HG03571 (cell line): ENCODE results near the gene CDR2.
"Not testable (repeated sequence)": the region's sequence is repeated elsewhere in the genome, so short reads cannot be mapped to it uniquely, and the experiment has no call there.

Experiments used
- ATAC-seq: cut with Tn5 transposase; IDR thresholded peaks from one replicate; pipeline ENCODE4 v1.9.1; 2021; ENCODE audit not compliant: unreplicated experiment

Gene CDR2

GRCh38 chr16:22311520-22311919 lies 62.9 kb downstream of the CDR2 start:
- ATAC-seq = no peak

GRCh38 chr16:22308824-22309520 lies 65.4 kb downstream of the CDR2 start:
- no peak for ATAC-seq

GRCh38 chr16:22307838-22308237 lies 66.6 kb downstream of the CDR2 start:
- ATAC-seq = no peak

- no peak for ATAC-seq
Measured at GRCh38 chr16:22306788-22307187, 67.6 kb downstream of the CDR2 start.

- no peak for ATAC-seq
Measured at GRCh38 chr16:22304411-22304810, 70.0 kb downstream of the CDR2 start.

- ATAC-seq = no peak
Measured at GRCh38 chr16:22302776-22303363, 71.5 kb downstream of the CDR2 start.

GRCh38 chr16:22301423-22301822 lies 73.0 kb downstream of the CDR2 start:
- not testable (repeated sequence) for ATAC-seq

DNA sequence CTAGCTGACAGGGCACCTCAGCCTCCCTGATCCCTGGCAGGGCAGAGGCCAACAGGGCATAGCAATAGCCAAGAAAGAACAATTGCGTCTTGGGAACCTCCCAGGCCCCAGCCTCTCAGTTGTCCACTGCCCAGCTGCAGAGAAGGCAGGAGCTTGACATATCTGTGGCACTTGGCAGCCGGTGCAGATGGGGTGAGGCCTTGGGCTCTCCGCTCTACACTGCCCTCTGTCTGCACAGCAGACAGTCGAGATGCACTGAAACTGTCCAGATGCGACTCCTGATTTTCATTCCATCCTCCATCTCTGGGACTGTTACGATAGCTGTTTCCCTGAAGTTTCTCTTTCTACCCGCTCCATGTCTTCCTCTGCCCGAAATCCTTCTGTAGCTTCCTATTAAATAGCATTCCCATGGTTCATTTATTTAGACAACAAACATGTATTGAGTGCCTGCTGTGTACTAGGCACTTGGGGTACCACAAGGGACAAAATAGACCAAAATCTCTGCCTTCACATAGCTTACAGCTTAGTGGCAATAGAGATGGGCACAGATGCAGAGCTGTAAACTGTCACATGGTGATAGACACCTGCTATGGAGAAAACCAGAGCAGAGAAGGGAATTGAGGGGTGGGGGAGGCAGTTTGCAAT lies 73.9 kb downstream of the CDR2 start:
- no peak for ATAC-seq

DNA sequence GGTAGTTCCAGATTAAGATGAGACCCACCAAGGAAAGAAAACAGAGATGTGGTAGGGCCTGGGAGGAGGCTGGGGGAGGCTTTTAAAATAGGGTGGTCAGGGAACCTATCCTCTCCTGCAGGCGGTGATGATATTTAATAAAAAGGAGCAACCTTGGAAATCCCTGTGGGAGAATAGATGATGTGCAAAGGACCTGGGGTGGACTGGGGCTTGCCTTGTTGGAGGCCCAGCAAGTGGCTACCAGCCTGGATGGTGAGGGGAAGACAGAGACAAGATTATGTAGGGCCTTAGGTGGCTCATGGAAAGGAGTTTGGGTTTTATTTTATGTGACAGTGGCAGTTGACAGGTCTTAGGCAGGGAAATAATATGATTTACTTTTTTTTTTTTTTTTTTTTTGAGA lies 75.4 kb downstream of the CDR2 start:
- ATAC-seq = no peak

- ATAC-seq = peak; percentile 24
Measured at GRCh38 chr16:22297871-22298733, 76.3 kb downstream of the CDR2 start.

DNA sequence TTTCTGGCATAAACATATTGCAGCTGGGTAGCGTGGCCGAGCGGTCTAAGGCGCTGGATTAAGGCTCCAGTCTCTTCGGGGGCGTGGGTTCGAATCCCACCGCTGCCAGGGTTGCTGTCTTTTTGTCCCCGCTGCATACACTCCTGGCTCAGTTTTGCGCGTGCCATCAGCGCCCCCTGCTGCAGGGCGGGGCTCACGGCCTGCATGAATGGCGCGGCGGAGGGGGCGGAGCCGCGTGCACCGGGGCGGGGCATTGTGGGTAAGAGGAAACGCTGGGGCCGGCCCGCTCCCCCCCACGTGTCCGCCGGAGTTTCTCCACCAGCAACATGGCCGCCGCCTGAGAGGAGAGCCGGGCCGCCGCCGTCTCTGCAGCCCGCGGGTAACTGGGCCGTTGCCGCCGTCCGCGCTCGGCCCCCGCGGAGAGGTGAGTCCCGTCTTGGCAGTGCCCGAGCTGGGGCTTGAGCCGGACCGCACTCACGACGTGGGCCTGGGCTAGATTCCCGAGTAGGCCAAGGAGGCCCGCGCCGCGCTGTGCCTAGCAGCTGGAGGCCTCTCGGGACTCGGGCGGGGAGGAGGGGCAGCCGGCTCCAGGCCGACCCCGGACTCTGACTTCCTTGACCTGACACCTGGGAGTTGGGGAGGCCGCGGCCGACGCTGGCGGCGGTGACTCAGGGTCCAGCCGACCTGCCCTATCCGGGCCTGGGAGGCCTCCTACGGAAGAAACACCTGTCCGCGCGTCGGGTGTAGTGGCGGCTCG lies 77.1 kb downstream of the CDR2 start, which contains the start of gene POLR3E:
POLR3E (plus strand) TSS at position 296 of the 757 bp plus-strand sequence. CDS start 5,560 bp downstream, outside the sequence.
- peak; percentile 82 for ATAC-seq

DNA sequence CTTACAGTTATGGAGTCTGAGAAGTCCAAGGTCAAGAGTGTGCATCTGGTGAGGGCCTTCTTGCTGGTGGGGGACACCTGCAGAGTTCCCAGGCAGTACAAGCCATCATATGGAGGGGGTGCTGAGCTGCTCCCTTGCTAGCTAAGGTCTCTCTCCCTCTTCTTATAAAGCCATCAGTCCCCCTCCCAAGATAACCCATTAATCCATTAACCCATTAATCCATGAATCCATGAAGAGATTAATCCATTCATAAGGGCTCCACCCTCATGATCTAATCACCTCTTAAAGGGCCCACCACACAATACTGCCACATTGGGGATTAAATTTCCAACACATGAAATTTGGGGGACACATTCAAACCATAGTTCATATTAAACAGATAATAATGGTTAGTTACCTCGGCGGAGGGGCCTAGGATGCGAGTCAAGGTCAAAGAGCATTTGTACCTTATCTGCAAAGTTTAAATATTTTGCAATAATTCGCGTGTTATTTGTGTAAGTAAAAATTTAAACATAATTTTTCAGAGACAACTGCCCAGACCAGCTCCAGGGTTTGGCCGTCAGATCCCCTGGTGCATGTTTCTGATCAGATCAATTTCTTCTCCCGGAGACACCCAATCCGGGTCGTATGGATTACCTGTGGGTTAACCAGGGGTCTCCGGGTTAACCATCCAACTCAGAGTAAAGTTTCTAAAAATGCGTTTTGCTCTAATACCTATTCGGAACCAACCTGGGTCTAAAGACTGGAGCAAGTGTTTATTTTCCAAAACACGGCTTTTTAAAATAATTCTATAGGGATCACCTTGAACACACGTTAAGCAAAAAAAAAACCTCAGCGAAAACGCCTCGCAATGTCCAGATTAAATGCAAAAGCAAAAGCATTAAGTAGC lies 78.0 kb downstream of the CDR2 start:
- ATAC-seq = no peak
